ENCODE data around the gene RPL39L.

The RPL39L gene

GRCh38 chr3:187085021-187085666 is 54.2 kb downstream of the RPL39L start:
- peak overlapping the region; percentile 56 to 63 for H3K27ac ChIP-seq
- TF ChIP-seq, protein P1, sequence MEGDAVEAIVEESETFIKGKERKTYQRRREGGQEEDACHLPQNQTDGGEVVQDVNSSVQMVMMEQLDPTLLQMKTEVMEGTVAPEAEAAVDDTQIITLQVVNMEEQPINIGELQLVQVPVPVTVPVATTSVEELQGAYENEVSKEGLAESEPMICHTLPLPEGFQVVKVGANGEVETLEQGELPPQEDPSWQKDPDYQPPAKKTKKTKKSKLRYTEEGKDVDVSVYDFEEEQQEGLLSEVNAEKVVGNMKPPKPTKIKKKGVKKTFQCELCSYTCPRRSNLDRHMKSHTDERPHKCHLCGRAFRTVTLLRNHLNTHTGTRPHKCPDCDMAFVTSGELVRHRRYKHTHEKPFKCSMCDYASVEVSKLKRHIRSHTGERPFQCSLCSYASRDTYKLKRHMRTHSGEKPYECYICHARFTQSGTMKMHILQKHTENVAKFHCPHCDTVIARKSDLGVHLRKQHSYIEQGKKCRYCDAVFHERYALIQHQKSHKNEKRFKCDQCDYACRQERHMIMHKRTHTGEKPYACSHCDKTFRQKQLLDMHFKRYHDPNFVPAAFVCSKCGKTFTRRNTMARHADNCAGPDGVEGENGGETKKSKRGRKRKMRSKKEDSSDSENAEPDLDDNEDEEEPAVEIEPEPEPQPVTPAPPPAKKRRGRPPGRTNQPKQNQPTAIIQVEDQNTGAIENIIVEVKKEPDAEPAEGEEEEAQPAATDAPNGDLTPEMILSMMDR (IDR thresholded peaks at IDR 0.05) = no peak
- no peaks in the 10 kb centered on the region for H3K27me3 ChIP-seq

DNA sequence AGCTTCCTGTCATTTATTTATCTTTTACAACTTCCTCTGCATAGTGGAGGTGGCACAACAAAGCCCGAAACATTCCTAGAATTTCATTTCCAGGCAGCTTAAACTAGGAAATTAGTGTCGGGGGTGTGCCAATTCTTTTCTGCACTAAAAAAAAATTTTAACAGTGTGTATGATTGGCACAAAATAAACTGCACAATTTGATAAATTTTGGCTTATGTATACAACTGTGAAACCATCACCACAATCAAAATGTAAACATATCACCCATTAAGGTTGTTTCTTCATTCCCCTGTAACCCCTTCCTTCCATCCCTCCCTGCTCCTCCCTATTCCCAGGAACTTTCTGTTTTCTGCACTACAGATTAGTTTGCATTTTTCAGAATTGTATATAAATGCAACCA is 54.7 kb downstream of the RPL39L start:
- TF ChIP-seq, protein P1 (IDR thresholded peaks at IDR 0.05) = no peak
- H3K27ac ChIP-seq = peak overlapping the region; percentile 56 to 63

More at GRCh38 chr3:187085021-187085666, 54.2 kb downstream of the RPL39L start:
- Histone ChIP-seq H3K36me3 (no peaks in the 10 kb centered on the region), H3K4me1 (peaks cover 0 to 32% (median 17%) of the 10 kb centered on the region in 4 donors), H3K4me3 (no peak overlapping the region), H3K9me3 (no peaks in the 10 kb centered on the region)
- intact Hi-C loops (cut with DNase I; ENCODE audit: low total_unique reads) = no loop called here
- no peak for DNase-seq

GRCh38 chr3:187084126-187084525 is 55.2 kb downstream of the RPL39L start:
- H3K27ac ChIP-seq = peak overlapping the region; percentile 56 to 63
- no peak overlapping the region for H3K4me3 ChIP-seq
- peaks cover 0 to 25% (median 17%) of the 10 kb centered on the region in 4 donors for H3K4me1 ChIP-seq
- H3K27me3 ChIP-seq = no peaks in the 10 kb centered on the region
- TF ChIP-seq, protein P1 (IDR thresholded peaks at IDR 0.05) = no peak
- DNase-seq = no peak
- no peaks in the 10 kb centered on the region for H3K9me3 ChIP-seq
- intact Hi-C loops (cut with DNase I; ENCODE audit: low total_unique reads) = no loop called here
- H3K36me3 ChIP-seq = no peaks in the 10 kb centered on the region

More for the DNA sequence above, 54.7 kb downstream of the RPL39L start:
- Histone ChIP-seq H3K4me1 (peaks cover 0 to 30% (median 17%) of the 10 kb centered on the region in 4 donors), H3K27me3 (no peaks in the 10 kb centered on the region), H3K4me3 (no peak overlapping the region), H3K9me3 (no peaks in the 10 kb centered on the region), H3K36me3 (no peaks in the 10 kb centered on the region)
- intact Hi-C loops (cut with DNase I; ENCODE audit: low total_unique reads) = no loop called here
- DNase-seq = no peak

GRCh38 chr3:187082758-187083375 is 56.4 kb downstream of the RPL39L start:
- peaks cover 0 to 7% (median under 1%) of the 10 kb centered on the region in 3 donors for H3K36me3 ChIP-seq
- TF ChIP-seq, protein P1 (IDR thresholded peaks at IDR 0.05) = no peak
- H3K4me1 ChIP-seq = peaks cover 0 to 20% (median 16%) of the 10 kb centered on the region in 4 donors
- intact Hi-C loops (cut with DNase I; ENCODE audit: low total_unique reads) = no loop called here
- no peaks in the 10 kb centered on the region for H3K9me3 ChIP-seq
- DNase-seq = no peak
- H3K27me3 ChIP-seq = no peaks in the 10 kb centered on the region
- no peak overlapping the region for H3K4me3 ChIP-seq
- H3K27ac ChIP-seq = no peak overlapping the region

- Histone ChIP-seq H3K36me3 (peaks cover 9 to 26% (median 19%) of the 10 kb centered on the region in 3 donors), H3K27me3 (no peaks in the 10 kb centered on the region), H3K27ac (no peak overlapping the region), H3K4me3 (no peak overlapping the region), H3K9me3 (no peaks in the 10 kb centered on the region), H3K4me1 (peaks cover 0 to 20% (median 16%) of the 10 kb centered on the region in 4 donors)
- TF ChIP-seq, protein P1 (IDR thresholded peaks at IDR 0.05) = no peak
- no peak for DNase-seq
- intact Hi-C loops (cut with DNase I; ENCODE audit: low total_unique reads) = no loop called here
These were observed 58.4 kb downstream of the RPL39L start for GRCh38 chr3:187080799-187081450.

All from tibial artery (tissue), 4 donors.